Measurements from ENCODE around the gene SYCE3. TPM values are rescaled to one million over a fixed set of nuclear protein-coding genes. Genes with fewer than 3 reads are reported as not detected.

The SYCE3 gene
- total and polyA plus RNA-seq, 2 experiments from 2014 or later: not detected

GRCh38 chr22:50606946-50607658 is 44.4 kb upstream of the SYCE3 start (continued):
- no peak for TF ChIP-seq CTCF (conservative IDR thresholded peaks at IDR 0.05; ENCODE audit: low read depth in 2 of 2)
- no peak for TF ChIP-seq ZNF462 (CRISPR knock-in tag; IDR thresholded peaks at IDR 0.05)
- TF ChIP-seq ZNF331 (CRISPR knock-in tag; IDR thresholded peaks at IDR 0.05; ENCODE audit: low read depth): no peak
- TF ChIP-seq NANOG (IDR thresholded peaks at IDR 0.05; ENCODE audit: borderline replicate concordance): no peak

GRCh38 chr22:50606165-50606945 is 43.6 kb upstream of the SYCE3 start:
- Mint-ChIP-seq H3K27ac (no peak overlapping the region), H3K9me3 (no peaks in the 10 kb centered on the region), H3K27me3 (ENCODE audit: insufficient read depth, low read depth, poor library complexity) (peaks cover 59% of the 10 kb centered on the region), H3K36me3 (ENCODE audit: low read depth) (no peaks in the 10 kb centered on the region; the same call in 2 of the 3 replicates), H3K4me3 (no peak overlapping the region), H3K4me1 (peaks cover 12% of the 10 kb centered on the region)
- H3K36me3 ChIP-seq (ENCODE audit: insufficient read depth): no peaks in the 10 kb centered on the region
- peak; percentile 27 for ATAC-seq
- peak; percentile 10 to 25; a peak in 1 of 4 replicates for TF ChIP-seq CTCF (conservative IDR thresholded peaks at IDR 0.05; ENCODE audit: low read depth in 2 of 2)
- TF ChIP-seq EZH2 (IDR thresholded peaks at IDR 0.05; ENCODE audit: low read depth, unreplicated experiment): no peak
- no peak overlapping the region for H3K4me3 ChIP-seq
- no peak overlapping the region for H3K4me2 ChIP-seq
- no peaks in the 10 kb centered on the region for H3K9me2 ChIP-seq (ENCODE audit: insufficient read depth)
- no peak for DNase-seq (ENCODE audit: low spot score)
- no peaks in the 10 kb centered on the region; the same call in 1 of the 2 replicates for H3K4me1 ChIP-seq (ENCODE audit: insufficient read depth)
- no peaks in the 10 kb centered on the region for H3F3A ChIP-seq (replicated peaks; ENCODE audit: low read depth)
- no peak overlapping the region for H3K27ac ChIP-seq (ENCODE audit: low read depth)
- H3K79me2 ChIP-seq (replicated peaks; ENCODE audit: insufficient read depth): no peaks in the 10 kb centered on the region
- no peaks in the 10 kb centered on the region for H4K20me1 ChIP-seq (replicated peaks; ENCODE audit: insufficient read depth)
- peaks cover 53% of the 10 kb centered on the region for H3K27me3 ChIP-seq (ENCODE audit: insufficient read depth)
- H2AFZ ChIP-seq: no peak overlapping the region

All from GM23338 (cell line).